HepG2 (cell line): ENCODE measurements around the gene TMEM45A. TPM values are rescaled to one million over a fixed set of nuclear protein-coding genes. Genes with fewer than 3 reads are reported as not detected.

Experiments used
- ATF2 ChIP-seq: sonication (generic); formaldehyde crosslinking; IDR thresholded peaks from 2 replicates; pipeline ENCODE4 v1.4.0; 2020; ENCODE audit warnings: missing genetic modification reagents
- CAMTA2 ChIP-seq: sonication (generic); formaldehyde crosslinking; IDR thresholded peaks from 2 replicates; pipeline ENCODE4 v1.4.0; 2020; ENCODE audit warnings: mild to moderate bottlenecking, missing genetic modification reagents, borderline replicate concordance
- CEBPB ChIP-seq: IDR thresholded peaks from 2 replicates; pipeline ENCODE4 v1.6.1; 2011; ENCODE audit warnings: low read depth, low read length, improper control_type of control experiment, borderline replicate concordance
- HNF1A ChIP-seq, 2 experiments: sonication (generic) in 1 of 2; formaldehyde crosslinking in 1 of 2; IDR thresholded peaks; 2 replicates each; pipeline versions ENCODE4 v1.4.0 to v1.6.1; 2016 to 2020; ENCODE audit warnings: borderline replicate concordance in 1 of 2, low read depth in 1 of 2, mild to moderate bottlenecking in 1 of 2, missing genetic modification reagents in 1 of 2
- JUND ChIP-seq: sonication (generic); formaldehyde crosslinking; IDR thresholded peaks from 2 replicates; pipeline ENCODE4 v1.8.0; 2022; ENCODE audit warnings: mild to moderate bottlenecking, missing genetic modification reagents
- MEIS1 ChIP-seq: sonication (generic); formaldehyde crosslinking; IDR thresholded peaks from 2 replicates; pipeline ENCODE4 v1.9.0; 2021; ENCODE audit warnings: mild to moderate bottlenecking, missing genetic modification reagents, moderate library complexity, borderline replicate concordance
- MTA3 ChIP-seq: sonication (generic); formaldehyde crosslinking; IDR thresholded peaks from 2 replicates; pipeline ENCODE4 v1.4.0; 2020; ENCODE audit warnings: missing genetic modification reagents
- MXD4 ChIP-seq: IDR thresholded peaks from 2 replicates; pipeline ENCODE4 v1.6.1; 2016; ENCODE audit warnings: mild to moderate bottlenecking, missing biosample characterization, missing genetic modification reagents
- ZNF713 ChIP-seq: sonication (generic); formaldehyde crosslinking; IDR thresholded peaks from 2 replicates; pipeline ENCODE4 v1.4.0; 2020; ENCODE audit warnings: mild to moderate bottlenecking, missing genetic modification reagents
- polyA plus RNA-seq, 8 experiments: library from polyadenylated mRNA; depleted of rRNA in 3 of 8; stranded (reverse) in 7 of 8; unstranded in 1 of 8; fragments of >200 nt; fragmentation: Illumina TruSeq in 4 of 8; extraction: Trizol in 4 of 8; gene quantifications; 2 replicates each; pipeline versions ENCODE4 v1.2.1 to v1.2.3, GENCODE V29; 2011 to 2016; ENCODE audit warnings: low read depth in 4 of 8, missing spikeins in 1 of 8, mixed read lengths in 1 of 8; ENCODE audit not compliant: insufficient read depth in 1 of 8
- total RNA-seq, 5 experiments: library from RNA; depleted of rRNA; stranded (reverse); fragments of >200 nt; fragmentation: Illumina TruSeq; extraction: Trizol; gene quantifications; 2 replicates each; pipeline ENCODE4 v1.2.3, GENCODE V29; 2016; ENCODE audit warnings: low read depth in 1 of 5

The TMEM45A gene
- total and polyA plus RNA-seq, 2 of the 13 experiments (the other 11 are each of a cell fraction or from before 2014, with no cell fraction given) = 14.8 to 38.5 TPM

GRCh38 chr3:100563228-100563627, 70.8 kb downstream of the TMEM45A start (continued):
- TF ChIP-seq MEIS1 (CRISPR knock-in tag) (no peak), MTA3 (CRISPR knock-in tag) (no peak), ATF2 (CRISPR knock-in tag) (no peak), HNF1A (IDR thresholded peaks at IDR 0.05; ENCODE audit: low read depth) (no peak), HNF1A (CRISPR knock-in tag; IDR thresholded peaks at IDR 0.05; ENCODE audit: borderline replicate concordance) (no peak), CAMTA2 (CRISPR knock-in tag) (no peak), JUND (CRISPR knock-in tag) (no peak), CEBPB (no peak), ZNF713 (CRISPR knock-in tag) (no peak), MXD4 (CRISPR knock-in tag) (no peak)
